GM19463 (cell line): ENCODE measurements around the gene TRPM2.

Source experiments
- ATAC-seq: cut with Tn5 transposase; IDR thresholded peaks from one replicate; pipeline ENCODE4 v1.9.1; 2021; ENCODE audit warnings: mild to moderate bottlenecking, moderate library complexity; ENCODE audit not compliant: unreplicated experiment

Gene TRPM2

DNA sequence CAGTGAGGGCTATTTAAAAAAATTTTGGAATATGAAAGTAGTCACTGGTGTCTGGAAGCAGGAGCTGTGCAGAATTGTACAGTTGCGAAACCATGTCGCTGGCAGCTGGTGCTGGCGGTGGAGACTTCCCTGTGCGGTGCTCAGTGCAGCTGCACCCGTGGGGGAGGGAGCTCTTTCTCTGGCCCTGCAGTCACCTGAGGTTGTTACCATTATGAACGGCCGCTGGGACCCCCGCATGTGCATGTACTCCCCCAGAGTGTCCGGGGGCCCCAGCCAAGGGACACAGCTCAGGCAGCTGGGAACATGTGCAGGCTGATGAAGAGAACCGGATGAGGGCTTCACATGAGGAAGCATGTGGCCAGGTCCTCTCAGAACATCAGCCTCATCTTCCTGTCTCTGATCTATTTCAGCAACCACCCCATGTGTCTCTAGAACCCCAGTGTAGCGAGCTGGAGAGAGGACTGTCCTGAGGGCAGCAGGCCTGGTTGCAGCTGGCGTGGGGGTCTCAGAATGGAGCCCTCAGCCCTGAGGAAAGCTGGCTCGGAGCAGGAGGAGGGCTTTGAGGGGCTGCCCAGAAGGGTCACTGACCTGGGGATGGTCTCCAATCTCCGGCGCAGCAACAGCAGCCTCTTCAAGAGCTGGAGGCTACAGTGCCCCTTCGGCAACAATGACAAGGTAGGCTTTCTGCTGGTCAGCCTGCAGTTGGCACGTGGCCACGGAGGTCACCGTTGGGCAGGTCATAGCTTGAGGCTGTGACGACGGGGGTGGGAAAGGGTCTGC lies at the start of gene TRPM2:
Gene TRPM2, plus strand, starts transcription at position 431 of the 780 bp plus-strand sequence. Its CDS starts 80 bp downstream, at position 511.
- ATAC-seq: no peak

DNA sequence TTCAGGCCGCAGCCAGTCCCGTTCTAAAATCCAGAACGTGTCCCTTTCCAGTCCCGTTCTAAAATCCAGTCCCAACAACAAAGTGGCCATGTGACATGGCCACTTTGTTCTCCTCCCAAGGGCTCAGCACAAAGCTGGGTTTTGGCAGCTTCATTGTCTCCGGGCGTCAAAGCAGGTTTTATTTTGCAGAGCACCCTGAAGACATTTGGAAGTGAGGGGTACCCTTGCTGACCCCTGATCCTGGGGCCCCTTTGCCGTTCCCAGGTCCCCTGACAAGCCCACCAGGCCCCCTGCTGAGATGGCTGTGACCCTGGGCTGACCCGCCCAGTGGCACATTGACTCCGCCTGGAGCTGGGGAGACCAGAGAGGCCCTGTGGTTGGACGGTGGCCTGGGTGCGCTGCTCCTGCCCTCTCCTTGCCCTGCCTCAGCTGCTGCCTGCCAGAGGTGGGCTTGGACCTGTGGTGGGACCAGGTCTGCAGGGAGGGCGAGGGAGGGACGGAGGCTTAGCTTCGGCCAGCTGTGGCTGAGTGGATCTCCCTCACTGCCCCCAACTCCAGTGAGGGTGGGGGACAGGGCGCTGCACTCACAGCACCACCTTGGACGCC lies 49.3 kb upstream of the TRPM2 start:
- ATAC-seq: no peak

DNA sequence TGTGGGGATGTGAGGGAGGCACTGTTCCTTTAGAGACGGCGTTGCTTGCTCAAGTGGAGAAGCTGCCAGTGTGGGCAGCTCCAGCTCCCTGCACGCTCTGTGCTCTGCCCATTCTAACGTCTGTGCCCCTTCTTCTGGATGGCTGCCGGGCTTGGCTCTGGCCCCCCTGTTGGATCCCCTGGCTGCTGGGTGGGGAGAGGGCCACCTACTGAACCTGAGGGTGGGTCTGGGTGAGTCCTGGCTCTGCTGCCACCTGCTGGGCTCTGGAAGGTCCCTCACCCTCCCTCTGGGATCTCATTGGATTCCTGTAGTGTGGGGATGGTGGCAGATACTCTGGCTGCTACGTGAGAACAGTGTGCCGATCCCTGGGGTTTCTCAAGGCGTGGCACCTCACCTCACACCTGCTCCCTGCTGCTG lies 48.5 kb upstream of the TRPM2 start:
- ATAC-seq: no peak

DNA sequence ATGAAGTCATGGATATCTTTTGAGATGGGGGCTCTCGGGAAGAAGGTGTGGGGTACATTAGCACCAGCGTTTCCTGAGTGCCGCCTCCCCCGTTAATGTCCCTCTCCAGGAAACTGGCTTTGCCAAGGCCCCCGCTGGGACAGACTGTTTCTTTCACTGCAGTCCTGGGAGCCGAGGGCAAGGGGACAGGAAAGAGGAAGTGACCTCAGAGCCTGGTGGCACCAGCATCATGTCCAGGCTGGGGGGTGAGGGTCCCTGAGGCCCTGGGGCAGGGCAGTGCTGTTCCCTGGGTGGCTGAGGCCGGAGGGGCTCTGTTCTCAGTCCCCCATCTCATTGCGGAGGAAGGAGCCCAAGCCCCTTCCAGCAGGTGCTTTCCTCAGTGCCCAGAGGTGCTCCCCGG lies 47.7 kb upstream of the TRPM2 start:
- ATAC-seq: no peak

DNA sequence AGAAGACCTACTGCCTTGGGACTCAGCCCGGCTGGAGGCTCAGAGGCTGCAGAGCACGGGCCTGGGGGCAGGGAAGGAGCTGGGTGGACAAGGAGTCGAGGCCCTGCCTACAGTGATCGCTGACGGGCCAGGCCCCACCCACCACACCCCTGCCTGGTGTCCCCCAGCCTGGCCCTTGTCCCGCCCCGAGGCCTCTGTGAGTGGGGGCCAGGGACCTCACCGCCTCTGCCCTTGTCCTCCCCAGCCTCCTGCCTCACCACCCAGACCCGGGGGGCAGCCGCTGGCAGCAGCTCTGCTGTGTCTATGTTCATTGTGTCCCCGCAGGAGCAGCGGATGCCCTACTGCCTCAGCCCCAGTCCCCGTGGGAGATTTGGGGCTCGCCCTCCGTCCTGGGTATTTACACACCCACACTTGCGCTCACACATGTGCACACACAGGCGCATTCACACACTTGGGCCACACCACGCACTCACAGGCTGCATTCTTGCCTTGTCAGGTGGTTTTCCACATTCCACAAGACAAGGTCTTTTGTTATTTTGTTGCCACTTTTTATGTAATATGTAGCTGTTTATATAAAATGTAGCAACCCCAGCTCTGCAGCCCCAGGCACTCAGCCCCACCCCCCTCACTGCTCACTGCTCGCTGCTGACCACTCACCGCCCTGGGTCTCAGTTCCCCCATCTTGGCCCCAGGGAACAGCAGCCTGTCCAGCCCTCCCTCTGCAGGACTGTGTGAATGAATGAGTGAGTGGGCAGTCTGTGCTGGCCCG lies 46.3 kb upstream of the TRPM2 start:
- ATAC-seq: no peak

DNA sequence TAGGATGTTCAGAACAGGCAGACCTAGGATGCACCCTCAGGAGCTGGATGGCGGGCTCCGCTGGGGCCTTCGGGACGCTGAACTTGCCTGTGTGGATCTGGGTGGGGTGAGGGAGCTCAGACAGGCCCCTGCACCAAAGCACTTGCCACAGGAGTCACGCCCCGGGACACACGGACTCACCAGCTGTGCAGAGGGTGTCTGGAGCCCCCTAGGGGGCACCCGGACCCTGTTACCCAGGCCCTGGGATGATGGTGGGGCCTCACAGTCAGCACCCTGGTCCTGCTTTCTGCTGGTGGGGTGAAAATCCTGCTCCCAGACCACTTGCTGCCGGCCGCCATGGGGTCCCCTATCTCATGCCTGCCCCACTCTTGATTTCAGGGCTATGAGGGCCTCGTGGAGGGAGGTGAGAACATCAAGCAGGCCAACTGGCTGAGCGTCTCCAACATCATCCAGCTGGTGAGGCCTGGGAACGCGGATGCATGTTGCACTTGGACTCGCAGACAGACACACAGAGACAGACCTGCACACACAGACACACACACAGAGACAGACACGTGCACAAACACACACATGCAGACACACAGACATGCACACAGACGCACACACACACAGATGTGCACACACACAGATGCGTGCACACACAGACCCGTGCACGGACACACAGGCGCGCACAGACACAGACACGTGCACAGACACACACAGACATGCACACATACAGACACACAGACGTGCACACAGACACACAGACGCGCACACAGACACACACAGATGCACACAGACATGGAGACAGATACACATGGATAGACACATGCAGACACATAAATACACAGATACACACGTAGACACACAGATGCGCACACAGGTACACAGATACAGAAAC lies 42.6 kb upstream of the TRPM2 start:
- no peak for ATAC-seq

DNA sequence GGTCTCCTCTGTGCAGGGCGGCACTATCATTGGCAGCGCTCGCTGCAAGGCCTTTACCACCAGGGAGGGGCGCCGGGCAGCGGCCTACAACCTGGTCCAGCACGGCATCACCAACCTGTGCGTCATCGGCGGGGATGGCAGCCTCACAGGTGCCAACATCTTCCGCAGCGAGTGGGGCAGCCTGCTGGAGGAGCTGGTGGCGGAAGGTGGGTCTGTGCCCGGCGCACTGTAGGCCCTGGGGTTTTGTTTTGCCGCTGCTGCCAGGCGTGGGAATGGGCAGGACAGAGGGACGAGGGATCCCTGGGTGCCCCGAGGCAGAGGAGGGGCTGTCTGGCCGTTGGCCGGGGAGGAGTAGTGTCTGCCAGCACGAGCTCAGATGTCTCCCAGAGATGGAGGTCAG lies 41.3 kb upstream of the TRPM2 start:
- ATAC-seq: no peak

DNA sequence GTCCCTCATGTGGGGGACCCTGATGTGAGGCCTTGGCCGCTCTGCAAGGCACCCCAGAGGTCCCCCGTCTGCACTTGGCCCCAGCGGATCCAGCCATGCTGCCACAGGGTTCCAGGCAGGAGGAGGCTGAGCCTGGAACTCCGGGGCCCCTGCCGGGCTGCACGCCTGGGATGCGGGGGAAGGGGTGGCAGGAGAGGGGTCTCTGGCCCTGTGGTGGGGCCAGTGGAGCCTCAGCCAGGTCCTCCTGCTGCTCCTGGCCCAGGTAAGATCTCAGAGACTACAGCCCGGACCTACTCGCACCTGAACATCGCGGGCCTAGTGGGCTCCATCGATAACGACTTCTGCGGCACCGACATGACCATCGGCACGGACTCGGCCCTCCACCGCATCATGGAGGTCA lies 40.7 kb upstream of the TRPM2 start:
- no peak for ATAC-seq

DNA sequence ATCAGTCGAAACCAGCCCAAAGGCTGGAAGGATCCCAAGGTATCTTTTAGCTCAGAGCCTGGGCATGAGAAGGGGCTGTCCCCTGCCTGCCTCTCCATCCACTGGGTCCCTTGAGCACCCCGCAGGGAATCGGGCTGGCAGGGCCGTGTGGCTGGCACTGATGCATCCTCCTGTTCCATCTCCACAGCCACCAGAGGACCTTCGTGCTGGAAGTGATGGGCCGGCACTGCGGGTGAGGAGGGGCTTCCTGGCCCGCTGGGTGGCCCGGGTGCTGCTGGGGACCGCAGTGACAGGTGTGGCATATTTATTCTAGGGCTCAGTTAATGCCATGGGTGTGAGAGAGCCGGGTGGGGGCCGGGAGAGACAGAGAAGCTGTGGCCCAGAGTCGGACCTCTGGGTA lies 40.0 kb upstream of the TRPM2 start:
- no peak for ATAC-seq

DNA sequence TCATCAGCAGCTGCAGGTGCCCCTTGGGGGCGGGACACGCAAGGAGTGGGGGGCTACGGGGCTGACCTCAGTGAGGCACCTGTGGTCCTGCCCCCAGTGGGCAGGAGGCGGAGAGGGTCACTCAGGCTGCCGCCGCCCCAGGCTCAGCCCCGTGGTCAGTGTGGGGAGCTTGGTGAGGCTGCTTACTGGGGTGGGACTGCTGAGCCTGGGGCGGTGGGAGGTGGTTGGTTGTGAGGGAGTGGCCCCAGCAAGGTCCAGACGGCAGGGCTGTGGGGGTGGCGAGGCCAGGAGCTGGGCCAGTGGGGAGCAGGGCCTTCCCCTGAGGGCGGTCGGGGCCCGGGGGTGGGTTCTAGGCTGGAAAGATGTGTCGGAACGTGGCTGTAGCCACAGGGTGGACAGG lies 39.3 kb upstream of the TRPM2 start:
- no peak for ATAC-seq

DNA sequence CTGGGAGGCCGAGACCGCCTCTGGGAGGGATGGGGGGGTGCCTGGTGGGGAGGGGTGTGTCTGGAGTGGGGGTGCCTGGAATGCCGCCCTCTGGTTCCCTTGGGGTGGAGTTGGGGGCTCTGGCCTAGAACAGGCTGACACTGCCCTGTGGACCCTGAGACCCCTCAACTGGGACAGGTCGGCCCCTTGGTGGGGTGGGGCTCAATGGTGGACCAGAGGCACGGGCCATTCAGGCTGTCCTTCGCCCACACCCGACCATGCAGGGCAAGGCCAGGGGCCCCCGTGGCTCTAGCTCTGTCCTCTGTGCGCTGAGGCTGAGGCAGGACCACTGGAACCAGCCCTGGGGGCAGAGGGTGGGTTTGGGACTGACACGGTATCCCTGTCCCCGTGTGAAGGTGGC lies 38.9 kb upstream of the TRPM2 start:
- ATAC-seq: no peak

DNA sequence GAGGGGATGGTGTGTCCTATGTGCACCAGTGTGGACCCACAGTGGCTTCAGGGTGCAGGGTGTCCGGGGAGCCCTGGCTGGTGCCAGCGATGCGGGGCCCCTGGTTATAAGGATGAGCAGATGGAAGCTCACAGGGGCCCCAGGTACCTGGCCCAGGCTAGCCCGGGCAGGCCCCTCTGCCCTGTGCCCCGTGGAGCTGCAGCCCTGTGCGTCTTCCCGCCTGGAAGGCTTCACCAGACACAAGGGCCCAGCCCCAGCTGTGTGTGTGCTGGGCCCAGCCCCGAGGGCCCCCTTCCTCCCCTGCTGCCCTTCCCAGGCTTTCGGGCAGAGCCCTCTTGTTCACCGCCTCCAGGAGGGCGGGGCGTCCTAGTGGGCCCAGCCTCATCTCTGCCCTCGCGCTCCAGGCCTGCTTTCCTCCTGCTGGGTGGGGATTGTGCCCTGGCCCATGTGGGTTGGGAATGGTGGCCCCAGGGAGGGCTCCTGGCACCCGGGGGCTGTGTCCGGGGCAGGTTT lies 37.7 kb upstream of the TRPM2 start:
- no peak for ATAC-seq

DNA sequence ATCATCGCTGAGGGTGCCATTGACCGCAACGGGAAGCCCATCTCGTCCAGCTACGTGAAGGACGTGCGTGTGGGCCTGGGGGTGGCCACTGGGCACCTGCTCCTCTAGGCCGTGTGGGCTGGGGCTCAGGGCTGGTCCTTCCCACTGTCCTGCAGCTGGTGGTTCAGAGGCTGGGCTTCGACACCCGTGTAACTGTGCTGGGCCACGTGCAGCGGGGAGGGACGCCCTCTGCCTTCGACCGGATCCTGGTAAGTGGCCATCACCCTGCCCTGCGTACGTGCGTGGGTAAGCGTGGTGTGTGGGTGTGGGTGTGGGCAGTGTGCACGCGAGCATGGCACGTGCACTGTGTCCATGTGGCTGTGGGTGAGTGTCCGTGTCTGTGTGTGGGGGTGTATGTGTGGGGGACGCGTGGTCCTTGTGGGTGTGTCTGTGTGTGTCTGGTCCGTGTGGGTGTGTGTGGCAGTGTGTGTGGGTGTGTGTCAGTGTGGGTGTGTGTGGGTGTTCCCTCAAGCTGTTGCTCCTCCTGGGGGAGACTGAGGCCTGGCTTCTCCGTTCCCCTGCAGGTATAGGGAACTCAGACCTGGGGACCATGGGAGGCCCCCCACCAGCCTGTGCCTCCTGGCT lies 37.0 kb upstream of the TRPM2 start:
- ATAC-seq: no peak

DNA sequence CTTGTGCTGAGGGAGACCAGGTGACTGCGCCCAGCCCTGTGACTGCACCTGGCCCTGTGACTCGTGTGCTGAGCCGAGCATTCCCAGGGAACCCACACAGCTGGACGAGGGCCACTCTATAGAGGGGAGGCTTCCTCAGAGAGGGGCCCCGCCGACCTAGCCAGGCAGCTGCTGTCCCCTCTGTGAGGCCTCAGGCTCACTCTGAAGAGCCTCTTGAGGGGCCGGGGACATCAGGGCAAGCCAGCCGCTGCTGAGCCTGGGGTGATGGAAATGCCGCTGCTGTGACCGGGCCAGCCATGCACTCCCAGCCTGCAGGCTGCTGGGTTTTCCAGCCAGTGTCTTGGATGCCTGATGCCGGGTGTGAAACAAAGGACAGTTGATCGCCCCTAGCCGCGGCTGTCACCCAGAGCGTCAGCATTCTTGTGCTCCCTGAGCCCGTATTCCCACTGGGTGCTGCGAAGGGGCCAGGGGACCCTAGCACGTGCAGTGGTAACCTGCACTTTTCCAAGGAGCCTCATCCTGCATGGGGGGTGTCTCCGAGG lies 36.1 kb upstream of the TRPM2 start:
- ATAC-seq: no peak

DNA sequence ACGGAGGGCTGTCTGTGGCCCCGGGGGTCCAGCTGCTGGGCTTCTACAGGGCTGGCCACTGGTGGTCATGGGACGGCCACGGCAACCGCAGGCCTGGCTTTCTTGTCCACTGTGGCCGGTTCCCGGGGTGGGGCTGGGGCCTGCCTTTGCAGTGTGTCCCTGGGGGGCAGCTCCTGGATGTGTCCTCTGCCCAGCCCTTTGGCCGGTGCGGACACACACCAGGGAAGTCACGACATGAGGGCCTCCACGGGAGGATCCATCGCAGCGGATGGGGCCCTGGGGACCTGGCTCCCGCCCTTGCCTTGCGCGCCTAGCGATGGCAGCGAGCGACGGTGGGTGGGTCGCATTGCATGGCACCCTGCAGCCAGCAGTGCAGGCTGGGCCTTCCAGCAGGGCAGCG lies 35.5 kb upstream of the TRPM2 start:
- no peak for ATAC-seq

DNA sequence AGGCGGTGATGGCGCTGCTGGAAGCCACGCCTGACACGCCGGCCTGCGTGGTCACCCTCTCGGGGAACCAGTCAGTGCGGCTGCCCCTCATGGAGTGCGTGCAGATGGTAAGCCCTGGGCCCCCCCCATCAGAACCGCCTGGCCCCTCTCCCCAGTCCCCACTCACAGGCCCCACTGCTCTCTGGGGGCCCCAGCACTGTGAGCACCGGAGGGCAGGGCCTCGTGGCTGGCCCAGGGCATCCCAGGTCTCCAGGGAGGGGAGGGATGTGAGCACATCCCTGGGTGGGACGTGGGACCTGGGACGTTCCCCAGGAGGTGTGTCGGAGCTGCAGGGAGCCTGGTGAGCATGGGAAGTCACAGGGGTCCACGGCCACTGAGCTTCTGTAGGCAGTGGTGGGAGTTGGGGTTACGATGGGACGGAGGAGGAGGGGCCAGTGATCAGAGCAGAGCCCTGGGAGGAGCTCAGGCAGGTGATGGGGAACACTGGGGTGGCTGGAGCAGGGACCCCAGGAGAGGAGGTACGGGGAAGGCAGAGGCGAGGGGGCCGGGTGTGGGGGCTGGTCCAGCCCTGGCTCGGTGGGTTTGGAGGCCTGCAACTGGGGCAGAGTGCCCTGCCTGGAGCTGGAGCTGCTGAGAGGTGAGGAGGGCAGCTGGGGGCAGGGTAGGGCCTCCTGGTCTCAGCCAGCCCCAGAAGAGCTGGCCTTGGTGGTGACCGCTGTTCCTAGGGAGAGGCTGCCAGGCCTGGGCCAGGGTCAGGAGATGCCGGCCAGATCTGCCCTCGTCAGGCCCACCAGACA lies 34.7 kb upstream of the TRPM2 start:
- no peak for ATAC-seq

DNA sequence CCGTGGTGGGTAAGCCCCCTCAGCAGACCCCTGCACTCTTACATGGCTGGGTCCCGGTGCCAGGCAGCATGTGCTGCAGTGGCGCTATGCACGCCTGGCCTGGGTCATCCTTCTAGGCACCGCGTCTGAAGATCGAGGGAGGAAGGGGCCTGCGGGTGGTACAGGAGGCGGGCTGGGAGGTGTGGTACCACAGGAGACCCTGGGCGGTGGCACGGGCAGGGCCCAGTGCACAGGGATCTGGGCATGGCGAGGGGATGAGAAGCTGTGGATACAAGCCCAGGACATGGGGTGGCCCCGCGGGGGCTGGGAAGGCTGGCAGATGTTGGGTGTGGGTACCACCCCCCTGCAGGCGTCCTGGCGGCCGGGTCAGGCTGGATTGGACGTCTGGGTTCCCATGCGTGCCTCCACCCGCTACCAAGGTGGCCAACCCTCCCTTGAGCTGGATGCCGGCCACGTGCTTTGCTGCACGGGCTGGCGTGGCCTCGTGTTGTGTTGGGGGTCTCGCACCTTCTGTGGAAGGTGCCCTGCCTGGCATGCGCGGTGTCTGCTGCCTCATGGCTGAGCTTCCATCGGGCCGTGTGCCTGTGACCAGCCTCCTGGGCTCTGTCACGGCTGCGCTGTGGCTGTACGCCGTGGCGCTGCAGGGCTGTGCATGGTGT lies 33.9 kb upstream of the TRPM2 start:
- no peak for ATAC-seq

DNA sequence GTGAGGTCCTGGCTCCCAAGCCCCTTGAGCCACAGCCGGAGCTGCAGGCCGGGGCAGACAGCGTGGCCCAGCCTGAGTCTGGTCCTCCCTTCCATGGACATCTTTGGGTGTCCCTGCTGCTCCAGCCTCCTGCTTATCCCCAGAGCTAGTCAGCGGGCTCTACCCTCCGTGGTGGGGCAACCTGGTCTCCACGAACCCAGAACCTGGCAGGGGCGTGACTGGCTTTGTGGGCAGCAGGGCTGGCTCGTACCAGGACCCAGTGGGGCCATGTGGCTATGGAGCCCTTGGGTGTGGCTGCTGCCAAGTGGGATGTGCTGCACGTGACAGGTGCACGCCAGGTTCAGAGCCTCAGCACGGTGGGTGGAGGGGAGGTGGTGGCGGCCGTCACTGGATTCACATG lies 32.6 kb upstream of the TRPM2 start:
- ATAC-seq: no peak
